ENCODE data around the gene IPCEF1. TPM values are rescaled to one million over a fixed set of nuclear protein-coding genes. Genes with fewer than 3 reads are reported as not detected.

The IPCEF1 gene
- polyA plus RNA-seq, 3 donors: 14.7 to 29.7 (median 16.5) TPM

DNA sequence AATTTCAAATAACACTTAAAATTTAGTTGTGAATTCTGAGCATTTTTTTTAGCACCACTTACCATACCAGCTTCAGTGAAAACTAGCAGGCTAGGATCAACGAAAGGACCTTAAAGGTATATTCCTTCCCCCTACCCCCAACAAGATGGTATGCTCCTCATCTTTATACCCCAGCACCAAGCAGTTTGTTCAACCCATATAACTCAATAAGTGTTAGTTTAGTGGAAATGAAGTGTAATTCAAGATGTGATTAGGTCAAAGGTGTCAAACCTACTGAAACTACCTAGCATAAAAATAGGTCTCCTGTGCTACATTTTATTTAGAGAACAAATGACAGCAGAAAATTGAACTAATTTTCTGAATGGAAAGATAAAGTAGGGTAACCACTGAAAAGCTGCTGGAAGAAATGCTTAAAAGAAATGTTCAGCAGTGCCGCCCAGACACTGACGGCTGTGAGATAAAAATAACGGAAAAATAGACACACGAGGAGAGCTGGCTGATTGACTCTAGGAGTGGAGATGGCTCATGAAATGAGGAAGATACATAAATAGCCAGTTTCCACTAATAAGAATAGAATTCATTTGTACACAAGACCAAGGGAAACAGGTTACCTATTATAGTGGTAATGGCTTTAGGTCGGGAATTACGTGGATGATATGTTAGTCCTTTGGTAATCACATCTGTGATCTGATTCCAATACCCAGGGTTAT is 94.8 kb downstream of the IPCEF1 start:
- no peak for DNase-seq
- no peak overlapping the region for H3K4me2 ChIP-seq (replicated peaks; ENCODE audit: extremely low read depth, low read length, poor library complexity, severe bottlenecking)
- peaks cover 18 to 39% of the 10 kb centered on the region in 2 donors for H3K36me3 ChIP-seq (replicated peaks in 1 of 2; ENCODE audit: control insufficient read depth in 1 of 2, insufficient read depth in 2 of 2, low read length in 2 of 2)
- WGBS (ENCODE audit: insufficient coverage): 100% methylated on average over 3 of the region's 7 CpGs
- H3K27me3 ChIP-seq (ENCODE audit: control insufficient read depth in 2 of 2, insufficient read depth in 2 of 2, low read length in 2 of 2): no peaks in the 10 kb centered on the region
- peaks cover 0 to 2% (median 0%) of the 10 kb centered on the region in 3 donors for H3K27me3 Mint-ChIP-seq (ENCODE audit: low read depth in 3 of 3)
- H3K27ac Mint-ChIP-seq: peak overlapping the region in 2 of 7 donors; percentile 3 to 6
- H3K4me1 Mint-ChIP-seq: peaks cover 41% of the 10 kb centered on the region
- H3K4me3 Mint-ChIP-seq: no peak overlapping the region
- H3K4me1 ChIP-seq (ENCODE audit: control insufficient read depth in 1 of 2, insufficient read depth in 2 of 2, low read length in 2 of 2): peaks cover 24 to 40% of the 10 kb centered on the region in 2 donors
- H3K9ac ChIP-seq (ENCODE audit: insufficient read depth, low read length, poor library complexity, severe bottlenecking): no peak overlapping the region
- H3K9me3 ChIP-seq (replicated peaks in 1 of 2; ENCODE audit: control insufficient read depth in 1 of 2, insufficient read depth in 1 of 2, low read length in 2 of 2): no peaks in the 10 kb centered on the region
- intact Hi-C loops (cut with micrococcal nuclease): no loop called here
- peaks cover 8% of the 10 kb centered on the region for H4K20me1 ChIP-seq (ENCODE audit: insufficient read depth, low read length)
- no peak overlapping the region for H3K4me3 ChIP-seq (replicated peaks in 1 of 3; ENCODE audit: low read depth in 2 of 3, low read length in 3 of 3)
- peak overlapping the region in 1 of 2 donors; percentile 39 for H3K27ac ChIP-seq (ENCODE audit: low read depth in 1 of 2, low read length in 2 of 2)
- H3K9me3 Mint-ChIP-seq: peaks cover 0 to 2% (median 0%) of the 10 kb centered on the region in 7 donors
- peaks cover 56% of the 10 kb centered on the region for H3K79me2 ChIP-seq (ENCODE audit: insufficient read depth, low read length)
- TF ChIP-seq, protein P1, sequence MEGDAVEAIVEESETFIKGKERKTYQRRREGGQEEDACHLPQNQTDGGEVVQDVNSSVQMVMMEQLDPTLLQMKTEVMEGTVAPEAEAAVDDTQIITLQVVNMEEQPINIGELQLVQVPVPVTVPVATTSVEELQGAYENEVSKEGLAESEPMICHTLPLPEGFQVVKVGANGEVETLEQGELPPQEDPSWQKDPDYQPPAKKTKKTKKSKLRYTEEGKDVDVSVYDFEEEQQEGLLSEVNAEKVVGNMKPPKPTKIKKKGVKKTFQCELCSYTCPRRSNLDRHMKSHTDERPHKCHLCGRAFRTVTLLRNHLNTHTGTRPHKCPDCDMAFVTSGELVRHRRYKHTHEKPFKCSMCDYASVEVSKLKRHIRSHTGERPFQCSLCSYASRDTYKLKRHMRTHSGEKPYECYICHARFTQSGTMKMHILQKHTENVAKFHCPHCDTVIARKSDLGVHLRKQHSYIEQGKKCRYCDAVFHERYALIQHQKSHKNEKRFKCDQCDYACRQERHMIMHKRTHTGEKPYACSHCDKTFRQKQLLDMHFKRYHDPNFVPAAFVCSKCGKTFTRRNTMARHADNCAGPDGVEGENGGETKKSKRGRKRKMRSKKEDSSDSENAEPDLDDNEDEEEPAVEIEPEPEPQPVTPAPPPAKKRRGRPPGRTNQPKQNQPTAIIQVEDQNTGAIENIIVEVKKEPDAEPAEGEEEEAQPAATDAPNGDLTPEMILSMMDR (IDR thresholded peaks at IDR 0.05): no peak
- peaks cover 35 to 50% of the 10 kb centered on the region in 2 donors for H3K36me3 Mint-ChIP-seq
- no peak overlapping the region for H2AFZ ChIP-seq (ENCODE audit: insufficient read depth, low read depth, low read length, poor library complexity, severe bottlenecking)

DNA sequence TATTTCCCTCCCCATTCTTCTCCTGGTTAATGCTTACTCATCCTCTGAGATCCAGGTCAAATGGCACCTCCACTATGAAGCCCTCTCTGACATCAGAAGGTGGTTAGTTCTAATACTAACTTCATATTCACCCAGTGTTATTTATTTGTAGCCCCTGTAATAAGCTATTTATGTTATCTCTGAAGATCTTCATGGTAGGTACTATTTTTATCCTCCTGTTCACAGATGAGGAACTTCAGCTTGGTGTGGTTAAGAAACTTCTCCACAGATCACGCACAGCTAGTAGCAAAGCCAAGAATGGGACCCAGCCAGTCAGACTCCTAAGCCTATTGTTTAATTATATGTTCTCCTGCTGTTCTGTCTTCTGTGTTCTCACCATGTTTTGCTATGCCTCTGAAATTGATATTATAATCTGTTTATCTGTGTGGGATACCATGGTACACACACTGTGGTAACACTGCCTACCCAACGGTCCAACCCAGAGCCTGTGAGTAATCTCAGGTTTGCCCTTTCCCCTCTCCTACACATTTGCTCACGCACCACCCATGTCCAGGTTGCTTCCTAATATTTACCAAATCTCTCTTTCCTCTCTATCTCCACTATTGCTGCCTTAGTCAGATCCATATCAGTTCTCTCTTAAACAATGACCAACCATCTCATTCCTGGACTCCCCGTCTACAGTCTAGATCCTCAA is 98.4 kb downstream of the IPCEF1 start:
- H3K36me3 ChIP-seq (replicated peaks in 1 of 2; ENCODE audit: control insufficient read depth in 1 of 2, insufficient read depth in 2 of 2, low read length in 2 of 2): peaks cover 8 to 16% of the 10 kb centered on the region in 2 donors
- H3K9me3 Mint-ChIP-seq: peaks cover 0 to 6% (median 3%) of the 10 kb centered on the region in 7 donors
- H3K36me3 Mint-ChIP-seq: peaks cover 19 to 34% of the 10 kb centered on the region in 2 donors
- H3K27me3 Mint-ChIP-seq (ENCODE audit: low read depth in 3 of 3): peaks cover 0 to 2% (median 0%) of the 10 kb centered on the region in 3 donors
- peak overlapping the region in 1 of 3 experiments; percentile 56 for H3K4me3 ChIP-seq (replicated peaks in 1 of 3; ENCODE audit: low read depth in 2 of 3, low read length in 3 of 3)
- H3K9ac ChIP-seq (ENCODE audit: insufficient read depth, low read length, poor library complexity, severe bottlenecking): no peak overlapping the region
- H3K4me2 ChIP-seq (replicated peaks; ENCODE audit: extremely low read depth, low read length, poor library complexity, severe bottlenecking): peak overlapping the region; percentile 61
- H2AFZ ChIP-seq (ENCODE audit: insufficient read depth, low read depth, low read length, poor library complexity, severe bottlenecking): no peak overlapping the region
- peak overlapping the region; percentile 65 to 85 for H3K27ac ChIP-seq (ENCODE audit: low read depth in 1 of 2, low read length in 2 of 2)
- 41% methylated on average over 3 of the region's 4 CpGs for whole genome bisulfite sequencing (ENCODE audit: insufficient coverage)
- no peaks in the 10 kb centered on the region for H3K27me3 ChIP-seq (ENCODE audit: control insufficient read depth in 2 of 2, insufficient read depth in 2 of 2, low read length in 2 of 2)
- H3K27ac Mint-ChIP-seq: peak overlapping the region; percentile 77 to 92 (median 89)
- intact Hi-C loops (cut with micrococcal nuclease): loop anchor here in 1 of 2 donors (10.0 kb wide), 1 partner anchor 47 kb away; no protein-coding TSS in a partner anchor
- peaks cover 74% of the 10 kb centered on the region for H3K79me2 ChIP-seq (ENCODE audit: insufficient read depth, low read length)
- H4K20me1 ChIP-seq (ENCODE audit: insufficient read depth, low read length): peaks cover 8% of the 10 kb centered on the region
- H3K4me1 ChIP-seq (ENCODE audit: control insufficient read depth in 1 of 2, insufficient read depth in 2 of 2, low read length in 2 of 2): peaks cover 35 to 55% of the 10 kb centered on the region in 2 donors
- no peaks in the 10 kb centered on the region for H3K9me3 ChIP-seq (replicated peaks in 1 of 2; ENCODE audit: control insufficient read depth in 1 of 2, insufficient read depth in 1 of 2, low read length in 2 of 2)
- DNase-seq: peak; percentile 52 to 86 (median 76)
- H3K4me1 Mint-ChIP-seq: peaks cover 60% of the 10 kb centered on the region
- H3K4me3 Mint-ChIP-seq: peak overlapping the region; percentile 3 to 65
- TF ChIP-seq, protein P1 (IDR thresholded peaks at IDR 0.05): no peak

All from CD14-positive monocyte (primary cell).